Right ventricle myocardium inferior (tissue), 1 donor: ENCODE measurements around the gene PUM2. TPM values are rescaled to one million over a fixed set of nuclear protein-coding genes. Genes with fewer than 3 reads are reported as not detected.
"Not testable (repeated sequence)": the region's sequence is repeated elsewhere in the genome, so short reads cannot be mapped to it uniquely, and the experiment has no call there.

Experiments
- ATAC-seq: fragments of 200-7000 bp; cut with Tn5 transposase; one replicate; pipeline ENCODE4 v1.9.1; 2020; ENCODE audit warnings: mild to moderate bottlenecking, moderate library complexity
- DNase-seq: peaks from one replicate; pipeline ENCODE4 v3.0.0; 2021; ENCODE audit errors: missing footprints
- intact Hi-C: fragments of 100-400 bp; cut with DNase I; formaldehyde crosslinking; loops from one replicate; pipeline ENCODE4 v1.11.0; 2022
- total RNA-seq: library from RNA; stranded (reverse); fragmentation: NEBNext Ultra II Directional; extraction: Animal tissue kit (Norgen Biotek cat#: 25700); gene quantifications from one replicate; pipeline ENCODE4 v1.2.1, GENCODE V29; 2021
- donor health status: DM: no; HTN: yes; CAD: no; lungs with severe emphysema.

The PUM2 gene
- total RNA-seq, 1 donor from 2014 or later = 71.4 TPM

GRCh38 chr2:20372896-20373640 lies 22.4 kb upstream of the PUM2 start:
- DNase-seq (no peak), ATAC-seq (no peak)
- intact Hi-C loops = no loop called here

GRCh38 chr2:20371323-20372025 lies 20.8 kb upstream of the PUM2 start:
- ATAC-seq (no peak), DNase-seq (no peak)
- intact Hi-C loops = no loop called here

- intact Hi-C loops = no loop called here
- ATAC-seq (peak; percentile 80), DNase-seq (no peak)
These were observed 19.5 kb upstream of the PUM2 start for GRCh38 chr2:20370191-20370590.

- no peak for DNase-seq
- intact Hi-C loops = no loop called here
- no peak for ATAC-seq
These were observed 18.7 kb upstream of the PUM2 start for GRCh38 chr2:20369366-20369765.

- intact Hi-C loops = no loop called here
- no peak for ATAC-seq
These were observed 18.1 kb upstream of the PUM2 start for GRCh38 chr2:20368706-20369105.

GRCh38 chr2:20367929-20368328 lies 17.3 kb upstream of the PUM2 start:
- DNase-seq, intact Hi-C loops, ATAC-seq: not testable (repeated sequence)

More at GRCh38 chr2:20368706-20369105, 18.1 kb upstream of the PUM2 start:
- no peak for DNase-seq

GRCh38 chr2:20366672-20367116 lies 16.1 kb upstream of the PUM2 start:
- ATAC-seq = no peak
- no peak for DNase-seq
- intact Hi-C loops = no loop called here

- ATAC-seq (no peak), DNase-seq (no peak)
- intact Hi-C loops = no loop called here
These were observed 14.7 kb upstream of the PUM2 start for GRCh38 chr2:20365249-20365817.

- intact Hi-C loops = no loop called here
- ATAC-seq (no peak), DNase-seq (no peak)
These were observed 12.9 kb upstream of the PUM2 start for GRCh38 chr2:20363578-20363977.

- DNase-seq (no peak), ATAC-seq (no peak)
- intact Hi-C loops = no loop called here
These were observed 12.2 kb upstream of the PUM2 start for GRCh38 chr2:20362701-20363435.

- intact Hi-C loops = no loop called here
- DNase-seq = no peak
- ATAC-seq = no peak
These were observed 11.2 kb upstream of the PUM2 start for GRCh38 chr2:20361893-20362292.

- intact Hi-C loops = no loop called here
- ATAC-seq (no peak), DNase-seq (no peak)
These were observed 8.5 kb upstream of the PUM2 start for GRCh38 chr2:20359096-20359495.

- no peak for DNase-seq
- ATAC-seq = no peak
- intact Hi-C loops = no loop called here
These were observed 7.2 kb upstream of the PUM2 start for GRCh38 chr2:20357638-20358389.

- no peak for DNase-seq
- ATAC-seq = no peak
- intact Hi-C loops = no loop called here
These were observed 5.4 kb upstream of the PUM2 start for GRCh38 chr2:20356042-20356441.

- ATAC-seq (no peak), DNase-seq (no peak)
- intact Hi-C loops = no loop called here
These were observed 4.5 kb upstream of the PUM2 start for GRCh38 chr2:20355131-20355530.

- intact Hi-C loops = no loop called here
- no peak for DNase-seq
- no peak for ATAC-seq
These were observed 2.8 kb upstream of the PUM2 start for GRCh38 chr2:20353241-20353992.

- ATAC-seq = no peak
- intact Hi-C loops = no loop called here
- no peak for DNase-seq
These were observed 2.1 kb upstream of the PUM2 start for GRCh38 chr2:20352581-20353216.

- DNase-seq (no peak), ATAC-seq (no peak)
- intact Hi-C loops = no loop called here
These were observed 1.6 kb upstream of the PUM2 start for GRCh38 chr2:20352230-20352578.
